Brain microvascular endothelial cell (primary cell): ENCODE results near the gene IGF2BP1.
"Not testable (repeated sequence)": the region's sequence is repeated elsewhere in the genome, so short reads cannot be mapped to it uniquely, and the experiment has no call there.

Experiments
- DNase-seq: peaks from one replicate; pipeline ENCODE4 v3.0.0-alpha.2; 2020
- H3K27ac ChIP-seq: fragments of 250-450 bp; sonication (Bioruptor Pico); 2 replicates; pipeline ENCODE4 v1.5.1; 2020; ENCODE audit warnings: mild to moderate bottlenecking, moderate library complexity
- H3K27me3 ChIP-seq: fragments of 250-450 bp; sonication (Bioruptor Pico); replicated peaks from 2 replicates; pipeline ENCODE4 v1.5.1; 2020; ENCODE audit warnings: mild to moderate bottlenecking
- H3K36me3 ChIP-seq: fragments of 250-450 bp; sonication (Bioruptor Pico); replicated peaks from 2 replicates; pipeline ENCODE4 v1.5.1; 2020; ENCODE audit warnings: mild to moderate bottlenecking
- H3K4me3 ChIP-seq: 2 replicates; pipeline ENCODE4 v1.5.1; 2011; ENCODE audit warnings: low read depth, mild to moderate bottlenecking, control low read depth, low read length, moderate library complexity
- CTCF ChIP-seq: IDR thresholded peaks from 2 replicates; pipeline ENCODE4 v1.5.1; 2011; ENCODE audit warnings: low read depth, mild to moderate bottlenecking, moderate library complexity, low read length, control low read depth, inconsistent platforms; ENCODE audit errors: missing control alignments
- in situ Hi-C: cut with HindIII; loops from 2 replicates; pipeline ENCODE4 v1.10.0; 2017; ENCODE audit warnings: low sequenced_read_pairs, low pct_ligation_motif_present

IGF2BP1 gene

GRCh38 chr17:49038138-49038537 lies 41.0 kb downstream of the IGF2BP1 start:
- DNase-seq, result no peak
- peaks cover 67% of the 10 kb centered on the region for H3K36me3 ChIP-seq
- in situ Hi-C loops, result loop anchor here (25.0 kb wide), 2 partner anchors 126 to 226 kb away; partner anchors contain the start of genes TTLL6 and UBE2Z
- H3K27ac ChIP-seq, result no peak overlapping the region
- no peak for TF ChIP-seq CTCF
- H3K4me3 ChIP-seq, result no peak overlapping the region
- H3K27me3 ChIP-seq, result no peaks in the 10 kb centered on the region

- in situ Hi-C loops, result loop anchor here (25.0 kb wide), 2 partner anchors 126 to 226 kb away; partner anchors contain the start of genes TTLL6 and UBE2Z
- no peak overlapping the region for H3K4me3 ChIP-seq
- no peak for TF ChIP-seq CTCF
- DNase-seq, result no peak
- H3K27me3 ChIP-seq, result no peaks in the 10 kb centered on the region
- H3K27ac ChIP-seq, result no peak overlapping the region
- peaks cover 69% of the 10 kb centered on the region for H3K36me3 ChIP-seq
Observed at GRCh38 chr17:49038544-49038943, 41.4 kb downstream of the IGF2BP1 start.

- DNase-seq, H3K27ac ChIP-seq, H3K4me3 ChIP-seq, H3K27me3 ChIP-seq: not testable (repeated sequence)
- H3K36me3 ChIP-seq, result peaks cover 76% of the 10 kb centered on the region
- in situ Hi-C loops, result loop anchor here (25.0 kb wide), 2 partner anchors 127 to 227 kb away; partner anchors contain the start of genes TTLL6 and UBE2Z
Observed at GRCh38 chr17:49039518-49039917, 42.3 kb downstream of the IGF2BP1 start.

GRCh38 chr17:49041527-49041926 lies 44.3 kb downstream of the IGF2BP1 start:
- peaks cover 90% of the 10 kb centered on the region for H3K36me3 ChIP-seq
- in situ Hi-C loops, result loop anchor here (25.0 kb wide), 2 partner anchors 129 to 229 kb away; partner anchors contain the start of genes TTLL6 and UBE2Z
- H3K27me3 ChIP-seq, result no peaks in the 10 kb centered on the region
- no peak for TF ChIP-seq CTCF
- H3K4me3 ChIP-seq, result no peak overlapping the region
- DNase-seq, result no peak
- H3K27ac ChIP-seq, result no peak overlapping the region

DNA sequence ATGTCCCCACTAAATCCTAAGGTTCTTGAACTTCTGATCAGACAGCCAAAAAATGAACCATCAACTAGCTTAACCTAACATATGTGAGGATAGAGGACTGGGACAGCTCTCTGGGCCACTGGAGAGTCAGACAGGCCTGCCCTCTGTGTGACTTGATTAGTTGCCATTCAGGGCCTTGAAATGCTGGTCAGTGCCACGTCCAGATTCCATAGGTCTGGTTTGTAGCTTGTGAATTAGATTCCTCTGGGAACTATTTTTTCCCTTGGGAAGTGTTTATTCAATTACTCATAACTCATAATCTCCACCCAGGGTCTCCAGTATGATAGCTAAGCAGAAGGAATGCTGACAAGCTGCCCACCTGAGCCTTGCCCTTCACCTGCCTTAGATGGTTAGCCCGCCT lies 48.2 kb downstream of the IGF2BP1 start:
- H3K27me3 ChIP-seq, result no peaks in the 10 kb centered on the region
- no peak for TF ChIP-seq CTCF
- DNase-seq, result peak; percentile 20
- H3K27ac ChIP-seq, result no peak overlapping the region
- in situ Hi-C loops, result loop anchor here (25.0 kb wide), 2 partner anchors 133 to 233 kb away; partner anchors contain the start of genes TTLL6 and UBE2Z
- peaks cover 90% of the 10 kb centered on the region for H3K36me3 ChIP-seq
- H3K4me3 ChIP-seq, result no peak overlapping the region

GRCh38 chr17:49046912-49047311 lies 49.7 kb downstream of the IGF2BP1 start:
- no peak for TF ChIP-seq CTCF
- DNase-seq, result no peak
- H3K27me3 ChIP-seq, result no peaks in the 10 kb centered on the region
- in situ Hi-C loops, result loop anchor here (25.0 kb wide), 2 partner anchors 135 to 235 kb away; partner anchors contain the start of genes TTLL6 and UBE2Z
- no peak overlapping the region for H3K27ac ChIP-seq
- H3K36me3 ChIP-seq, result peaks cover 88% of the 10 kb centered on the region
- no peak overlapping the region for H3K4me3 ChIP-seq
